HEK293 (cell line): ENCODE data around the gene ANKRD45.
"Not testable (repeated sequence)": the region's sequence is repeated elsewhere in the genome, so short reads cannot be mapped to it uniquely, and the experiment has no call there.

Experiments
- CTCF ChIA-PET: fragments of 350-600 bp; formaldehyde crosslinking; extraction: SDS; loops from one replicate; lab custom pipeline; 2021; ENCODE audit warnings: antibody characterized with exemption; lab: Yijun Ruan, JAX
- POLR2A ChIA-PET: fragments of 300-600 bp; formaldehyde crosslinking; extraction: SDS; loops from one replicate; lab custom pipeline; 2020; ENCODE audit warnings: antibody characterized with exemption, inconsistent platforms; lab: Yijun Ruan, JAX
- H3K27ac ChIP-seq: fragments of 200-500 bp; sonication (Bioruptor generic); 2 replicates; pipeline ENCODE4 v1.5.1; 2014; ENCODE audit warnings: low read depth, low read length, control low read depth, inconsistent platforms; ENCODE audit errors: extremely low read depth
- H3K36me3 ChIP-seq, 2 experiments: fragments of 200-500 bp in 1 of 2; sonication (Bioruptor generic) in 1 of 2; 1 replicate in 1 of 2; 2 replicates in 1 of 2; pipeline ENCODE4 v1.5.1; 2014 to 2017; ENCODE audit warnings: inconsistent platforms in 2 of 2, low read length in 2 of 2; ENCODE audit not compliant: control insufficient read depth in 2 of 2, insufficient read depth in 1 of 2
- H3K4me1 ChIP-seq: fragments of 200-500 bp; sonication (Bioruptor generic); 2 replicates; pipeline ENCODE4 v1.5.1; 2014; ENCODE audit warnings: mild to moderate bottlenecking, low read length, inconsistent platforms; ENCODE audit not compliant: control insufficient read depth, insufficient read depth
- H3K4me3 ChIP-seq: 2 replicates; pipeline ENCODE4 v1.5.1; 2011; ENCODE audit warnings: low read depth, mild to moderate bottlenecking, control low read depth, low read length, moderate library complexity
- H3K9me3 ChIP-seq: fragments of 200-500 bp; sonication (Bioruptor generic); 2 replicates; pipeline ENCODE4 v1.5.1; 2014; ENCODE audit warnings: low read depth, low read length, inconsistent platforms; ENCODE audit not compliant: control insufficient read depth, insufficient read depth
- PATZ1 ChIP-seq: fragments of 450-650 bp; formaldehyde crosslinking; IDR thresholded peaks from 2 replicates; pipeline ENCODE4 v1.5.1; 2016; ENCODE audit warnings: missing biosample characterization, missing genetic modification characterization
- SCRT2 ChIP-seq: fragments of 450-650 bp; formaldehyde crosslinking; IDR thresholded peaks from 2 replicates; pipeline ENCODE4 v1.5.1; 2016; ENCODE audit warnings: missing biosample characterization, missing genetic modification characterization
- SETDB1 ChIP-seq: IDR thresholded peaks from one replicate; pipeline ENCODE4 v1.6.1; 2017; ENCODE audit warnings: mild to moderate bottlenecking, low read length, moderate library complexity, mixed read lengths; ENCODE audit not compliant: insufficient read length
- TRIM28 ChIP-seq: IDR thresholded peaks from 2 replicates; pipeline ENCODE4 v1.6.1; 2011; ENCODE audit warnings: low read length, control low read depth, borderline replicate concordance
- ZNF184 ChIP-seq: fragments of 450-650 bp; IDR thresholded peaks from 2 replicates; pipeline ENCODE4 v1.5.1; 2018; ENCODE audit warnings: missing biosample characterization, mild to moderate bottlenecking, missing genetic modification characterization
- ZNF202 ChIP-seq: fragments of 450-650 bp; formaldehyde crosslinking; IDR thresholded peaks from 2 replicates; pipeline ENCODE4 v1.5.1; 2016; ENCODE audit warnings: missing biosample characterization, missing genetic modification characterization, borderline replicate concordance
- ZNF221 ChIP-seq: fragments of 450-650 bp; formaldehyde crosslinking; IDR thresholded peaks from 2 replicates; pipeline ENCODE4 v1.5.1; 2017; ENCODE audit warnings: missing biosample characterization, missing genetic modification characterization, borderline replicate concordance
- ZNF341 ChIP-seq: fragments of 450-650 bp; formaldehyde crosslinking; IDR thresholded peaks from 2 replicates; pipeline ENCODE4; 2016; ENCODE audit warnings: low read depth, missing biosample characterization, missing genetic modification characterization
- ZNF391 ChIP-seq: fragments of 450-650 bp; formaldehyde crosslinking; IDR thresholded peaks from 2 replicates; pipeline ENCODE4 v1.5.1; 2016; ENCODE audit warnings: low read depth, missing biosample characterization, missing genetic modification characterization, borderline replicate concordance
- ZNF404 ChIP-seq: fragments of 450-650 bp; formaldehyde crosslinking; IDR thresholded peaks from 2 replicates; pipeline ENCODE4 v1.5.1; 2017; ENCODE audit warnings: missing biosample characterization, missing genetic modification characterization
- ZNF530 ChIP-seq: fragments of 450-650 bp; formaldehyde crosslinking; IDR thresholded peaks from 2 replicates; pipeline ENCODE4 v1.5.1; 2016; ENCODE audit warnings: low read depth, missing biosample characterization, missing genetic modification characterization
- ZNF558 ChIP-seq: fragments of 450-650 bp; formaldehyde crosslinking; IDR thresholded peaks from 2 replicates; pipeline ENCODE4 v1.5.1; 2016; ENCODE audit warnings: missing biosample characterization, missing genetic modification characterization
- ZNF792 ChIP-seq: fragments of 450-650 bp; formaldehyde crosslinking; IDR thresholded peaks from 2 replicates; pipeline ENCODE4 v1.5.1; 2016; ENCODE audit warnings: missing biosample characterization, missing genetic modification characterization
- ZSCAN16 ChIP-seq: fragments of 450-650 bp; formaldehyde crosslinking; IDR thresholded peaks from 2 replicates; pipeline ENCODE4 v1.5.1; 2016; ENCODE audit warnings: missing biosample characterization, missing genetic modification characterization
- TF ChIP-seq, protein P1 (sequence below): fragments of 450-650 bp; formaldehyde crosslinking; IDR thresholded peaks from 2 replicates; pipeline ENCODE4 v1.5.1; 2016; ENCODE audit warnings: missing biosample characterization, missing genetic modification characterization
- TF ChIP-seq, protein P2 (sequence below): fragments of 450-650 bp; formaldehyde crosslinking; IDR thresholded peaks from 2 replicates; pipeline ENCODE4 v1.5.1; 2016; ENCODE audit warnings: missing biosample characterization, missing genetic modification characterization
- TF ChIP-seq, protein P3 (sequence below): fragments of 450-650 bp; formaldehyde crosslinking; IDR thresholded peaks from 2 replicates; pipeline ENCODE4 v1.5.1; 2017; ENCODE audit warnings: missing biosample characterization, mild to moderate bottlenecking, missing genetic modification characterization, moderate library complexity
- TF ChIP-seq, protein P4 (sequence below): sonication (generic); formaldehyde crosslinking; IDR thresholded peaks from 2 replicates; pipeline ENCODE4 v1.8.1; 2022; ENCODE audit warnings: mild to moderate bottlenecking, moderate library complexity, missing genetic modification reagents

The ANKRD45 gene

GRCh38 chr1:173637236-173638042 lies 32.2 kb downstream of the ANKRD45 start:
- peak; percentile 90 for TF ChIP-seq SCRT2 (tag by site-specific recombination)
- TF ChIP-seq TRIM28: peak; percentile 39; the same call in 1 of the 2 replicates
- peak; percentile 91 for TF ChIP-seq SETDB1
- H3K27ac ChIP-seq, H3K4me1 ChIP-seq, CTCF ChIA-PET, H3K4me3 ChIP-seq, H3K9me3 ChIP-seq, POLR2A ChIA-PET, H3K36me3 ChIP-seq: not testable (repeated sequence)

DNA sequence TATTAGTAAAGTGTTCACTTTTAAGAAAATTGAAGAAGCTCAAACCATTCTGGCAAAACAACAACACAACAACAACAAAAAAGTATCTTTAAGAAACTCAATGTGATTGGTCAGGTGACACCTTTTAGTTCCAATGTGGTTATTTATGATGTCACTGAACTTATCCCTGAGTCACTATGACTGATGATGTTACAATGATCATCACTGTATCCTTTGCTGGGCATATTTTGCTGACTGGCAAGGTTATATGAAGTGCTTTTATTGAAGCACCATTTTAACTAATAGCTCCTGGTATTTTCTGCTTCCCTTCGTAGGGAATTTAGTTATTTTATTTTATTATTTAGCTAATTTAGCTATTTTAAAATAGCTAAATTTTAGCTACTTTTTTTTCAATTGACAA lies 34.5 kb downstream of the ANKRD45 start, which contains the start of gene TEX50:
TSS of gene TEX50 (plus strand) at position 223 of the 400 bp plus-strand sequence. CDS start 184 bp downstream, outside the sequence.
- Histone ChIP-seq H3K4me3 (no peak within 1 kb of the TSS), H3K4me1 (no peaks in the 10 kb centered on the region), H3K27ac (no peak within 1 kb of the TSS), H3K9me3 (no peaks in the 10 kb centered on the region), H3K36me3 (no peaks in the 10 kb centered on the region)
- CTCF ChIA-PET: interaction anchor here (0.8 kb wide), 1 partner anchor 11 kb away, joined by 3 read pairs; no protein-coding TSS in a partner anchor
- POLR2A ChIA-PET: interaction anchor here (1.1 kb wide), 1 partner anchor 147 kb away, joined by 3 read pairs; no protein-coding TSS in a partner anchor
- TF ChIP-seq ZNF184 (tag by site-specific recombination) (no peak), PATZ1 (tag by site-specific recombination) (no peak), ZNF221 (tag by site-specific recombination) (no peak), ZNF530 (tag by site-specific recombination) (no peak), ZNF391 (tag by site-specific recombination) (no peak), ZNF404 (no peak)
- TF ChIP-seq, protein P1, sequence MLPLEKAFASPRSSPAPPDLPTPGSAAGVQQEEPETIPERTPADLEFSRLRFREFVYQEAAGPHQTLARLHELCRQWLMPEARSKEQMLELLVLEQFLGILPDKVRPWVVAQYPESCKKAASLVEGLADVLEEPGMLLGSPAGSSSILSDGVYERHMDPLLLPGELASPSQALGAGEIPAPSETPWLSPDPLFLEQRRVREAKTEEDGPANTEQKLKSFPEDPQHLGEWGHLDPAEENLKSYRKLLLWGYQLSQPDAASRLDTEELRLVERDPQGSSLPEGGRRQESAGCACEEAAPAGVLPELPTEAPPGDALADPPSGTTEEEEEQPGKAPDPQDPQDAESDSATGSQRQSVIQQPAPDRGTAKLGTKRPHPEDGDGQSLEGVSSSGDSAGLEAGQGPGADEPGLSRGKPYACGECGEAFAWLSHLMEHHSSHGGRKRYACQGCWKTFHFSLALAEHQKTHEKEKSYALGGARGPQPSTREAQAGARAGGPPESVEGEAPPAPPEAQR (tag by site-specific recombination): no peak
- TF ChIP-seq, protein P2, sequence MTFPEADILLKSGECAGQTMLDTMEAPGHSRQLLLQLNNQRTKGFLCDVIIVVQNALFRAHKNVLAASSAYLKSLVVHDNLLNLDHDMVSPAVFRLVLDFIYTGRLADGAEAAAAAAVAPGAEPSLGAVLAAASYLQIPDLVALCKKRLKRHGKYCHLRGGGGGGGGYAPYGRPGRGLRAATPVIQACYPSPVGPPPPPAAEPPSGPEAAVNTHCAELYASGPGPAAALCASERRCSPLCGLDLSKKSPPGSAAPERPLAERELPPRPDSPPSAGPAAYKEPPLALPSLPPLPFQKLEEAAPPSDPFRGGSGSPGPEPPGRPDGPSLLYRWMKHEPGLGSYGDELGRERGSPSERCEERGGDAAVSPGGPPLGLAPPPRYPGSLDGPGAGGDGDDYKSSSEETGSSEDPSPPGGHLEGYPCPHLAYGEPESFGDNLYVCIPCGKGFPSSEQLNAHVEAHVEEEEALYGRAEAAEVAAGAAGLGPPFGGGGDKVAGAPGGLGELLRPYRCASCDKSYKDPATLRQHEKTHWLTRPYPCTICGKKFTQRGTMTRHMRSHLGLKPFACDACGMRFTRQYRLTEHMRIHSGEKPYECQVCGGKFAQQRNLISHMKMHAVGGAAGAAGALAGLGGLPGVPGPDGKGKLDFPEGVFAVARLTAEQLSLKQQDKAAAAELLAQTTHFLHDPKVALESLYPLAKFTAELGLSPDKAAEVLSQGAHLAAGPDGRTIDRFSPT (tag by site-specific recombination): no peak

- CTCF ChIA-PET: no interaction called here
These were observed 40.8 kb downstream of the ANKRD45 start for GRCh38 chr1:173628888-173629287.

More at GRCh38 chr1:173628888-173629287, 40.8 kb downstream of the ANKRD45 start:
- no peaks in the 10 kb centered on the region for H3K36me3 ChIP-seq
- TF ChIP-seq ZSCAN16 (no peak), ZNF792 (tag by site-specific recombination) (no peak), ZNF558 (tag by site-specific recombination) (no peak), ZNF341 (tag by site-specific recombination) (no peak), ZNF202 (tag by site-specific recombination) (no peak)
- TF ChIP-seq, protein P2 (tag by site-specific recombination): no peak
- TF ChIP-seq, protein P3, sequence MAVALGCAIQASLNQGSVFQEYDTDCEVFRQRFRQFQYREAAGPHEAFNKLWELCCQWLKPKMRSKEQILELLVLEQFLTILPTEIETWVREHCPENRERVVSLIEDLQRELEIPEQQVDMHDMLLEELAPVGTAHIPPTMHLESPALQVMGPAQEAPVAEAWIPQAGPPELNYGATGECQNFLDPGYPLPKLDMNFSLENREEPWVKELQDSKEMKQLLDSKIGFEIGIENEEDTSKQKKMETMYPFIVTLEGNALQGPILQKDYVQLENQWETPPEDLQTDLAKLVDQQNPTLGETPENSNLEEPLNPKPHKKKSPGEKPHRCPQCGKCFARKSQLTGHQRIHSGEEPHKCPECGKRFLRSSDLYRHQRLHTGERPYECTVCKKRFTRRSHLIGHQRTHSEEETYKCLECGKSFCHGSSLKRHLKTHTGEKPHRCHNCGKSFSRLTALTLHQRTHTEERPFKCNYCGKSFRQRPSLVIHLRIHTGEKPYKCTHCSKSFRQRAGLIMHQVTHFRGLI (tag by site-specific recombination): no peak
- TF ChIP-seq, protein P4, sequence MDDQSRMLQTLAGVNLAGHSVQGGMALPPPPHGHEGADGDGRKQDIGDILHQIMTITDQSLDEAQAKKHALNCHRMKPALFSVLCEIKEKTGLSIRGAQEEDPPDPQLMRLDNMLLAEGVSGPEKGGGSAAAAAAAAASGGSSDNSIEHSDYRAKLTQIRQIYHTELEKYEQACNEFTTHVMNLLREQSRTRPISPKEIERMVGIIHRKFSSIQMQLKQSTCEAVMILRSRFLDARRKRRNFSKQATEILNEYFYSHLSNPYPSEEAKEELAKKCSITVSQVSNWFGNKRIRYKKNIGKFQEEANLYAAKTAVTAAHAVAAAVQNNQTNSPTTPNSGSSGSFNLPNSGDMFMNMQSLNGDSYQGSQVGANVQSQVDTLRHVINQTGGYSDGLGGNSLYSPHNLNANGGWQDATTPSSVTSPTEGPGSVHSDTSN: no peak
- no peaks in the 10 kb centered on the region for H3K4me1 ChIP-seq
- POLR2A ChIA-PET: no interaction called here
- no peak overlapping the region for H3K27ac ChIP-seq
- H3K9me3 ChIP-seq: no peaks in the 10 kb centered on the region
- no peak overlapping the region for H3K4me3 ChIP-seq
